HepG2 (cell line): ENCODE measurements around the gene DNAAF3. TPM values are rescaled to one million over a fixed set of nuclear protein-coding genes. Genes with fewer than 3 reads are reported as not detected.

Experiments
- ARNT2 ChIP-seq: sonication (generic); formaldehyde crosslinking; IDR thresholded peaks from 2 replicates; pipeline ENCODE4 v1.8.0; 2022; ENCODE audit warnings: mild to moderate bottlenecking, low read depth, missing genetic modification reagents, moderate library complexity
- ATRX ChIP-seq: sonication (generic); formaldehyde crosslinking; IDR thresholded peaks from 2 replicates; pipeline ENCODE4 v1.4.0; 2020; ENCODE audit warnings: missing genetic modification reagents, borderline replicate concordance
- DMTF1 ChIP-seq: sonication (generic); formaldehyde crosslinking; IDR thresholded peaks from 2 replicates; pipeline ENCODE4 v1.4.0; 2020; ENCODE audit warnings: mild to moderate bottlenecking, missing genetic modification reagents
- HNF4G ChIP-seq, 2 experiments: sonication (generic) in 1 of 2; formaldehyde crosslinking in 1 of 2; IDR thresholded peaks; 2 replicates each; pipeline versions ENCODE4 v1.4.0 to v1.6.1; 2011 to 2020; ENCODE audit warnings: borderline replicate concordance in 2 of 2, low read depth in 2 of 2, mild to moderate bottlenecking in 2 of 2, low read length in 1 of 2, missing genetic modification reagents in 1 of 2, moderate library complexity in 1 of 2
- KLF15 ChIP-seq: sonication (generic); formaldehyde crosslinking; IDR thresholded peaks from 2 replicates; pipeline ENCODE4 v1.8.1; 2023; ENCODE audit warnings: borderline replicate concordance, mild to moderate bottlenecking, inconsistent platforms, missing genetic modification reagents, mixed read lengths
- MEF2D ChIP-seq: sonication (generic); formaldehyde crosslinking; IDR thresholded peaks from 2 replicates; pipeline ENCODE4 v1.5.1; 2020; ENCODE audit warnings: mild to moderate bottlenecking, missing genetic modification reagents
- MLXIP ChIP-seq: sonication (generic); formaldehyde crosslinking; IDR thresholded peaks from 2 replicates; pipeline ENCODE4 v1.9.0; 2021; ENCODE audit warnings: missing genetic modification reagents, borderline replicate concordance
- RBAK ChIP-seq: sonication (generic); formaldehyde crosslinking; IDR thresholded peaks from 2 replicates; pipeline ENCODE4 v1.5.1; 2020; ENCODE audit warnings: mild to moderate bottlenecking, missing genetic modification reagents
- SMARCC2 ChIP-seq: fragments of 450-650 bp; IDR thresholded peaks from 2 replicates; pipeline ENCODE4 v1.6.1; 2017; ENCODE audit warnings: antibody characterized with exemption, mild to moderate bottlenecking
- TGIF2 ChIP-seq: IDR thresholded peaks from 2 replicates; pipeline ENCODE4 v1.6.1; 2016; ENCODE audit warnings: control low read depth, missing compliant biosample characterization
- THAP11 ChIP-seq: IDR thresholded peaks from 2 replicates; pipeline ENCODE4 v1.6.1; 2016; ENCODE audit warnings: missing biosample characterization, missing genetic modification reagents
- ZBTB34 ChIP-seq: sonication (generic); formaldehyde crosslinking; IDR thresholded peaks from 2 replicates; pipeline ENCODE4 v1.8.0; 2022; ENCODE audit warnings: mild to moderate bottlenecking, missing genetic modification reagents
- ZNF570 ChIP-seq: sonication (generic); formaldehyde crosslinking; IDR thresholded peaks from 2 replicates; pipeline ENCODE4 v1.4.0; 2020; ENCODE audit warnings: mild to moderate bottlenecking, missing genetic modification reagents, borderline replicate concordance
- ZNF709 ChIP-seq: sonication (generic); formaldehyde crosslinking; IDR thresholded peaks from 2 replicates; pipeline ENCODE4 v1.5.0; 2020; ENCODE audit warnings: mild to moderate bottlenecking, missing genetic modification reagents
- ZNF768 ChIP-seq: sonication (generic); formaldehyde crosslinking; IDR thresholded peaks from 2 replicates; pipeline ENCODE4 v1.4.0; 2020; ENCODE audit warnings: missing genetic modification reagents
- ZNF879 ChIP-seq: sonication (generic); formaldehyde crosslinking; IDR thresholded peaks from 2 replicates; pipeline ENCODE4 v1.8.1; 2023; ENCODE audit warnings: missing genetic modification reagents
- ZUFSP ChIP-seq: sonication (generic); formaldehyde crosslinking; IDR thresholded peaks from 2 replicates; pipeline ENCODE4 v1.9.0; 2021; ENCODE audit warnings: missing genetic modification reagents, mild to moderate bottlenecking, borderline replicate concordance
- polyA plus RNA-seq, 8 experiments: library from polyadenylated mRNA; depleted of rRNA in 3 of 8; stranded (reverse) in 7 of 8; unstranded in 1 of 8; fragments of >200 nt; fragmentation: Illumina TruSeq in 4 of 8; extraction: Trizol in 4 of 8; gene quantifications; 2 replicates each; pipeline versions ENCODE4 v1.2.1 to v1.2.3, GENCODE V29; 2011 to 2016; ENCODE audit warnings: low read depth in 4 of 8, missing spikeins in 1 of 8, mixed read lengths in 1 of 8; ENCODE audit not compliant: insufficient read depth in 1 of 8
- total RNA-seq, 5 experiments: library from RNA; depleted of rRNA; stranded (reverse); fragments of >200 nt; fragmentation: Illumina TruSeq; extraction: Trizol; gene quantifications; 2 replicates each; pipeline ENCODE4 v1.2.3, GENCODE V29; 2016; ENCODE audit warnings: low read depth in 1 of 5
- TF ChIP-seq, protein P1 (sequence below): sonication (generic); formaldehyde crosslinking; IDR thresholded peaks from 2 replicates; pipeline ENCODE4 v1.5.0; 2020; ENCODE audit warnings: missing genetic modification reagents, mild to moderate bottlenecking, borderline replicate concordance

The DNAAF3 gene
- total and polyA plus RNA-seq, 2 of the 13 experiments (the other 11 are each of a cell fraction or from before 2014, with no cell fraction given), result 0.30 to 0.40 TPM

GRCh38 chr19:55117663-55118391, 48.6 kb downstream of the DNAAF3 start (continued):
- TF ChIP-seq MEF2D (no peak; the same call in 1 of the 2 replicates), ZNF570 (CRISPR knock-in tag) (no peak), SMARCC2 (no peak), ZNF879 (CRISPR knock-in tag) (no peak), THAP11 (peak; percentile 97), KLF15 (CRISPR knock-in tag) (no peak), ZUFSP (no peak), DMTF1 (CRISPR knock-in tag) (no peak), ATRX (CRISPR knock-in tag) (no peak), ARNT2 (no peak), MLXIP (CRISPR knock-in tag) (no peak), ZNF709 (CRISPR knock-in tag) (no peak), TGIF2 (CRISPR knock-in tag) (0 out of 2 replicates have a peak, but pooled peaks have one; percentile 29), ZNF768 (CRISPR knock-in tag) (no peak), HNF4G (IDR thresholded peaks at IDR 0.05; ENCODE audit: borderline replicate concordance, low read depth, low read length) (no peak), HNF4G (CRISPR knock-in tag; IDR thresholded peaks at IDR 0.05; ENCODE audit: borderline replicate concordance, low read depth) (no peak), ZBTB34 (CRISPR knock-in tag) (no peak), RBAK (CRISPR knock-in tag) (no peak)
- TF ChIP-seq, protein P1, sequence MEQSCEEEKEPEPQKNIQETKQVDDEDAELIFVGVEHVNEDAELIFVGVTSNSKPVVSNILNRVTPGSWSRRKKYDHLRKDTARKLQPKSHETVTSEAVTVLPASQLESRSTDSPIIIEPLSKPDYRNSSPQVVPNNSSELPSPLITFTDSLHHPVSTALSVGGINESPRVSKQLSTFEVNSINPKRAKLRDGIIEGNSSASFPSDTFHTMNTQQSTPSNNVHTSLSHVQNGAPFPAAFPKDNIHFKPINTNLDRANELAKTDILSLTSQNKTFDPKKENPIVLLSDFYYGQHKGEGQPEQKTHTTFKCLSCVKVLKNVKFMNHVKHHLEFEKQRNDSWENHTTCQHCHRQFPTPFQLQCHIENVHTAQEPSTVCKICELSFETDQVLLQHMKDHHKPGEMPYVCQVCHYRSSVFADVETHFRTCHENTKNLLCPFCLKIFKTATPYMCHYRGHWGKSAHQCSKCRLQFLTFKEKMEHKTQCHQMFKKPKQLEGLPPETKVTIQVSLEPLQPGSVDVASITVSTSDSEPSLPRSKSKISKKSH (CRISPR knock-in tag), result no peak
